Tongue (tissue), 2 donors: ENCODE measurements around the gene CACNA1F. TPM values are rescaled to one million over a fixed set of nuclear protein-coding genes. Genes with fewer than 3 reads are reported as not detected.

ENCODE experiments used
- DNase-seq: peaks from one replicate; pipeline ENCODE4 v3.0.0-alpha.2; 2015
- total RNA-seq: library from RNA; depleted of rRNA; stranded (reverse); fragments of >200 nt; gene quantifications from one replicate; pipeline ENCODE4 v1.2.3, GENCODE V29; 2014

The CACNA1F gene
- total RNA-seq, 1 donor from 2014 or later, result not detected

GRCh38 chrX:49197543-49198087 is 35.5 kb downstream of the CACNA1F start:
- DNase-seq, result no peak

DNA sequence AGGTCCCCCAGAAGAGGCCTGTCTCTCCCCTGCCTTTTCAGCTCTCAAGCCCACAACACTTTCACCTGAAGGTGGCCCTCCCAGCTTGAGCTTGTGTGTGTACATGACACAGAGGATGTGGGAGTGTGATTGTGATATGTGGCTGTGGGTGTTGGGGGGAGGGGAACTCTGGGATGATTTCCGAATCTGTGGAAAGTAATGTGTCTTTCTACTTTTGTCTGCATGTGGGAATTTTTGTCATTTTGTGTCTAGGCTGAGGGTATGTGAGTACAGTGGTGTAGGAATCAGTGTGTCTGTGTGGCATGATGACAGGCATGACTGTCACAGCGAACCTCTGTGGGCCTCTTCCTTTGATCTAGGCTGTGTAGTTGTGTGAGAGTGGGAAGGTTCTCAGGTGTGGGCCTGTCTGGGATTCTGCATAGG is 39.6 kb downstream of the CACNA1F start:
- no peak for DNase-seq

DNA sequence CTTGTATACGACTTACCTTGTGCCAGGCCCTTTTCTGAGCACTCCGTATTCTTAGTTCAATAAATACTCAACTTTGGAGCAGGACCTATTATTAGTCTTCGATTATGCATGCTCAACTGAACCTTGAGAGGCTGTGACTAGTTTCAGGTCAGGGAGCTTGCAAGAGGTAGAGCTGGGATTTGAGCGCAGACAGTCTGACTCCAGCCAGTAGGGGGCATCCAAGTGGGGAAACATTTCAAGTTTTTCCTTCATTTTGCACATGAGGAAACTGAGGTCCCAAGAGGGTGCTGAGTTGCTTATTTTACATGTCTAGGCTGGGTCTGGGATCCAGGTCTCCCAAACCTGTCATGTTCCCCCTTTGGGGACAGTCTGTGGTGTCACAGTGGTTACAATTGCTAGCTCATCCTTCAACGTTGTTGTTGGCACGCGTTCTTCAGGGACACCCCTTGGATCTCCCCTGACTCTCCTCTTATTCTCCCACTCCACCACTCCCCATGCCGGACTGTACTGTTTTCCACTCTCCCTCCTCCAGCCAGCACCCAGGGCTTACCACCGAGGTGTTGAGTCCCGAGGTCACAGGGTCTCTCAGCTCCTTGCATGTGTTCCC is 40.3 kb downstream of the CACNA1F start:
- DNase-seq, result no peak

DNA sequence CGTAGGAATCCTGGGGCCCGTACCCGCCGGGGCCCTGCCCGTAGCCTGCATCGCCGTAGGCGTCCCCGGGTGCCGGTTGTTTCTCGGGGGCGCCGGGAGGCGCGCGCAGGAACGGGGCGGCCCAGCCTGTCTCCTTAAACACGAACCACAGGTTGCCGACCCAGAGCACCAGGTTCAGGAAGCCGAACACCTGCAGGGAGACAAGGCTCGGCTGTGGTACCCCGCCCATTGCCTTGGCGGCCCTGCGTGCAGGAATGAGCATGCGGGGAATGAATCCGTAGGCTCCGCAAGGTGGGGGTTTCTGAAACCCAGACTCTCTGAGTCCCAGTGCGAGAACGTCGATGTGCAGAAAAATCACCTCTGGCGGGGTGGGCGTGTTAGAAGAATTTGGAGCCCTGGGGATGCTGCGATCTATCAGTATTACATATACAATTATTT is 41.5 kb downstream of the CACNA1F start:
- no peak for DNase-seq

DNA sequence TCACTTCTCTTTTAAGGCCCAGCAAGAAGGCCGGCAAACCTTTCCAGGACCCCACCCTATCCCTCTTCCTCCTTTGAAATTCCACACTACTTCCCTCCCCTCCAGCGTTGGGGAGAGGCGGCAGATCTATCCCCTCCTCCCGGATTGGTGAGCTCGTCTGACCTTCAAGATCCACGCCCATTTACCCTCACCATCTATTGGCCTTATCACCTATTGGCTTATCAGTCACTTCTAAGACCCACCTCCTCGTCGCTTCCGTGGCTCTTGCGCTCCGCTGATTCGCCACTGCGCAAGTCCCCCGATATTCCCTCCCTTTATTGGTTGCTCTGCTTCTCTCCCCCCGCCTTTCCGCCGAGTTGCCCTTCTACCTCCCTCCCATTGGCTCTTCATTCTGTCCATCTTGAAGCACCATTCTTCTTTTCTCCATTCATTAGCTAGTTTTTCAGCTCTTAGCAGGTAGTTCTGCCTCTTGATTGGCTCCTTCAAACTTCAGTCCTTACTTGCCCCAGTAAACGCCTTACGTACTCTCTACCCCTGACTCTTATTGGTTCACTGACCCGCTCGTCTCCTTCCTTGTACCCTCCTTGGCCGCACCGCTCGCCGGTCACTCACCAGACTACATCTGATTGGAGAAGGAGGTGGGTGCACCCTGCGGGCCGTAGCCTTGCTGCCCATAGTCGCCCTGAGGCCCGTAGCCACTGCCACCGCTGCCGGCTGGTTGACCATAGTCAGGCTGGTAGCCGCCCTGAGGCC is 42.1 kb downstream of the CACNA1F start:
- DNase-seq, result peak; percentile 98

- DNase-seq, result no peak
Measured at GRCh38 chrX:49189606-49190005, 43.5 kb downstream of the CACNA1F start.

GRCh38 chrX:49188468-49189076 is 44.6 kb downstream of the CACNA1F start:
- no peak for DNase-seq

- DNase-seq, result no peak
Measured at GRCh38 chrX:49187526-49187925, 45.6 kb downstream of the CACNA1F start.

DNA sequence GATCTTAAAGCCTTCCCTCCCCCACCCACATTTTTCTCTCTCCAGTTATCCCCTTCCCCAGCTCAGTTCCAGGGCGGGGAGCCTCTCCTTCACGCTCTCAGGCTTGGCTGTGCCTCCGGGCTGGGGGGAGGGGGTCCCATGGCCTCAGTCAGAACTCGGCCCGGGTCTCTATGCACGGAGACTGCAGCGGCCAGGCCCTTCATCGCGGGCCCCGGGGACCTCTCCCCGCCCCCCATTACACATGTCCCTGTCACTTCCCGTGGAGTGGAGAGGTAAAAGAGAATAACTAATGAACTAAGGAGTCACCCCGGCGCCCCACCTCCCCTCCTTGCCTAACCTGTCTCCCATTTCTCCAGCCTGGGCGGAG is 46.1 kb downstream of the CACNA1F start:
- DNase-seq, result no peak

DNA sequence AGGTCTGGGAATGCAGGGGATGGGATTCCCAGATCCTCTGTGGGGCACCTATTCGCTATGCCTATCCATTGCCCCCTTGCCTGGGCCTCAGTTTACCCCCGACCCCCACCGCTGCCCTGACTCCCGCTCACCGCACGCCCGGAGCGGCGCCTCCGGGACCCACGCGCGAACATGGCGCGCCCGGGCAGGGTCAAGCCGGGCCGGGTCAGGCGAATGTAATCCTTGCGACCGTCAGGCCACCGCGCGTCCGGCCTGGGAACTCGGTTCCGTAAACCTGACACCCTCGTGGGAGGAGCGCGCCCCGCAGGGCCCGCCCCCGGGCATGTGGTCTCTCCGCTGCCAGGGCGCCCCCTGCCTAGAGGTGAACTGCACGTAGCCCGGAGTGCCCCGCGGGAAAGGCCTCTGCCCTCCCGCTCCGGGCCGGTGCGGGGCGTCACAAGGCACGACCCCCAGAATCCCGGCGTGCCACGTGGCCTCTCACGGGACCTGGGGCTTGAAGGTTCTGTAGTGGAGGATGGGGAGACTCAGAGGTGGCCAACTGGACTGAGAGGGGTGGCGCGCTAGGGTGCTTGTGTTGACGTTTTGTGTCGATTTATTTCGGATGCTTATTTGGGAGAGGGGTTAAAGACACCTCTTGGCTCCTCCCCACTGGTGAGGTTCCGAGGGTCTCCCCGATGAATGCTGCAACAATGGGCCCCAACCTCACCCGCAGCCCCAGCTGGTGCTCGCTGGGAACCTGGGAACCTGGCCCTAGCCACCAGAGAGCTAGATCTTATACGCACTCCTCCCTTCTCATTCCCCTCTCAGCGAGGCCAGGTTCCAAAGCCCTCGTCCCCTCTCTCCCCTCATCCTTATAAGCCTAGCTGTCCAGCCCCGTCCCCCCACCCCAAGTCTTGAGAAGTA is 46.8 kb downstream of the CACNA1F start, which contains the start of gene PRICKLE3:
Gene PRICKLE3 (minus strand): TSS at position 249 of the 903 bp plus-strand sequence. CDS start 76 bp downstream, at position 173.
- DNase-seq, result peak; percentile 67

DNA sequence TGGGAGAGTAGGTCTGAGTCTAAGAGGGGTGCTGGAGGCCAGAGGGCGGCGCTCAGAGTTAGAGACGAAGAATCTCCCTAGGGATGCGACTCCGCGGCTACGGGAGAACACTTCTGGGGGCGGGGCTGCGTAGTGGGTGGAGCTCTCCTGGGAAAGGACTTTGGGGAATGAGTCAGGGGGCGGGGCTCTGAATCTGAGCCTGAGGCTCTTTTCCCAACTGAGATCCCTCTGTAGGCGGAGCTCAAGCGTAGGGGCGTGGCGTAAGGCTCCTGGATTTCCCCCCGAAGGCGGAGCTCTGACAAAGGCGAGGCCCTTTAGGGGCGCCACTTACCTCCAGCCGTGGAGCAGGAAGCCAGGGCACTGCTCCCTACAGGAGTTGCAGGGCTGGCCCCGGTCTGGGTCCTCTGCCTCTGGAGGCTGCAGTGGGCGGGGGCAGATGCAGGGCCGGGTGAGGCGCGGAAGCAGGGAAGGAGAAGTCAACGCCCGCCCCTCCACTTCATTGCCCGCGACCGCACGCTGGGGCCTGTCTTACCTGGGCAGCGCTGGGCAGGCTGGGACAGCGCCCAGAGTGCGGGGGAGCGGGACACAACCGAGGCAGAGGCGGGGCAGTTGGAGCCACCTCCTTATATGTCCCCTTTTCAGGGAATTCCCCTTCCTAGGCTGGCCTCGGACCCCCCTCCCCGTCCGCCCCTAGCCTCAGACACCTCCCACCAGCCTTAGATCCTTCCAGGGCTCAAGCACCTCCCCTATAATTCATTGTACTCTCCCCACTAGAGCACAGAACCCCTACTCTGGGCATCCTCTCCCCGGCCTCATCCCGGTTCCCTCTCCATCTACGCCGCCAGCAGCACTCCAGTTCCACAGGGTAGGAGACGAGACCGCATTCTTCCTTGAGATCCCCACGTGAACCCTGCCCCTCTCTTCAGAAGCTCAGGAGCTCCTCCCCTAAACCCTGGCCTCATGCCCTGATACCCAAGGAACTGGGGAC is 48.6 kb downstream of the CACNA1F start:
- peak; percentile 80 for DNase-seq

DNA sequence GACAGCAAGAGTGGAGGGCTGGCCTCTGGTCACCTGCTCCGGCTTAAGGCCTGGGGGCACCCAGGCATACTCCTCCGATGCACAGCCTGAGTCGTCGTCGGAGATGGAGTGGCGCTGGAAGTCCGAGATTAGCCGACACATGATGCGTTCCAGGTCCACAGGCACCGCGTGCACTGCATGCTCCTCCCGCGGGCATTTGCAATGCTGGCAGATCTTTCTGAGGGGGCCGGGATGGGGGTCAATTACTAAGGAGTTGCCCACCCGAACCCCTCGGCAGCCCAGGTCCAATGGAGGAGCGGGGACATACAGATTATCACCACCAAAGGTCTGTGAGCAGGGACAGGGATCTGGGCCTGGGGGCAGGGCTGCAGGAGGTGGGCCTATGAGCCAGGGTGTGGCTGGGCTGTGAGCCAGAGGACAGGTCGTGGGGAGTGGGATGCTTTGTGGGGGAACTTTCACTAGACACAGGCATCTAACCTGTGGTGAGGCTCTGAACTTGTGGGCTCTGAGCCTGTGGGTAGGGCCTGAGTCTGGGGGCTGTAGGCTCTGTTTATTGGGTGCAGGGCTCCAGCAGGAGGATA is 49.3 kb downstream of the CACNA1F start:
- DNase-seq, result no peak

GRCh38 chrX:49179358-49179757 is 53.8 kb downstream of the CACNA1F start:
- no peak for DNase-seq

GRCh38 chrX:49178537-49178936 is 54.6 kb downstream of the CACNA1F start:
- no peak for DNase-seq

- no peak for DNase-seq
Measured at GRCh38 chrX:49177873-49178480, 55.2 kb downstream of the CACNA1F start.

DNA sequence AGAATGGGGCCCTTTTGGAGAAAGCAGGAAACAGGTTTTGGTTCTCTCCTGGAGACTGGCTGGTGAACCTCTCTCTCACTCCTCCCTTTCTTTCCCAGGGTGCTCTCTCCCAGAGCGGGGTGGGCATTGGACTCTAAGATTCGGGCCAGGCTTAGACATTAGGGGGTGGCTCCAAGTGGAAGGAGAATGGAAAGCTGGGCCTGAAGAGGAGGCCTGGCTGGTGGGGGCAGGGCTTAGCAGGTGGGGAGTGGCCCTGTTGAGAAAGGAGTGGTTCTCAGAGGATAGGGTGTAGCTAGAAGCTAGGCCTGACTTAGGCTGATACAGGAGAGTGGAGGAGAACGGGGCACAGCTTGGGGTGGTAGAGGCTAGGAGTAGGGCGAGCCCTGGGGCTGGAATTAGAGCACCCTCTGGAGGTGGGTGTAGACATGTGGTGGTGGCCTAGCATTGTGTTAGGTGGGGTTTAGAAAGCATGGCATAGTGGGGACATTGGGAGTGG is 55.8 kb downstream of the CACNA1F start:
- no peak for DNase-seq

GRCh38 chrX:49176421-49177326 is 56.5 kb downstream of the CACNA1F start:
- DNase-seq, result no peak

DNA sequence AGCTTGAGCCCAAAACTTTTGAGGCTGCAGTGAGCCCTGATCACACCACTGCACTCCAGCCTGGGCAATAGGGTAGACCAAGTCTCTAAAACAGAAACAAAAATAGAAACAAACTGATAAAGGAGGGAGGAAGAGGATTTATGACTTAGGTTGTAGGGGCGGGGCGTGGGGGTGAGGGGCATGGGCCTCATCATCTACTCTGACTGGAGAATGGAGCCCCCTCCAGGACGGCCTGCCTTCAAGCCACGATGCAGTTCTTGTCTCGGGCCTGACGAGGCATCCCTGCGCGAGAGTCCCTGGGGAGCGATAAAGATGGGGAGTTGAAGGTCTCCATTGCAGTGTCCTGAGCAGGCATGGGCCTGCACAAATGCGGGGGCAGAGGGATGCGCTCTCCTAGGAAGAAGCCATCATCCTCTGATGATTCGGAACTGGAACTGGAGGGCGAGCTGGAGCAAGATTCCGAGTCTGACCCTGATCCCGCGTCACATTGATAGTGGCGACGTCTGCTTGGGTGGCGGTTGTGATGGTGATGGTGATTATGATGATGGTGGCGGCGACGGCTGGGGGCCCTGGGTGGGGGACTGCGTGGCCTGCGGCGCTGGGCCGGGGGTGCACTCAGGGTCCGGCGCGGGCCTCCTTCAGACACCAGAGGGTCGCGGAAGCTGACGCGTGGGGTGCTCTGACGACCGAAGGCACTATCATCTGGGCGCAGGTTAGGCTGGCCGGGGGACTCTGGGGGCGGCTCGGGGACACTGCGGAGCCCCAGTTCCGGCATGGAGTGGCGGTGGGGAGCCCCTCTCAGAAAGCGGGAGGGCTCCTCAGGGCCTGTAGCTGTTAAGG is 57.5 kb downstream of the CACNA1F start:
- DNase-seq, result no peak
